Right atrium auricular region (tissue), 2 donors: Measurements from ENCODE around the gene HAP1. TPM values are rescaled to one million over a fixed set of nuclear protein-coding genes. Genes with fewer than 3 reads are reported as not detected.
A peak's percentile ranks its signal among the peaks of the same experiment; 100 is the strongest.

Experiments
- DNase-seq: peaks from one replicate; pipeline ENCODE4 v3.0.0-alpha.2; 2019; ENCODE audit warnings: low spot score
- H3K27ac ChIP-seq, 2 donors: fragments of 200-600 bp; sonication (generic); 1 replicate in 1 of 2; 2 replicates in 1 of 2; pipeline ENCODE4 v1.5.1; 2016 to 2019
- H3K27me3 ChIP-seq, 2 donors: fragments of 200-600 bp; sonication (generic); one replicate each; pipeline versions ENCODE4 v1.5.1 to v1.6.0; 2017 to 2019
- H3K36me3 ChIP-seq: fragments of 200-600 bp; sonication (generic); one replicate; pipeline ENCODE4 v1.5.1; 2016
- H3K4me1 ChIP-seq, 2 donors: fragments of 200-600 bp; sonication (generic); one replicate each; pipeline versions ENCODE4 v1.5.1 to v1.6.0; 2017 to 2019
- H3K4me3 ChIP-seq, 2 donors: fragments of 200-600 bp; sonication (generic); 1 replicate in 1 of 2; 2 replicates in 1 of 2; pipeline ENCODE4 v1.5.1; 2017 to 2019; ENCODE audit warnings: mild to moderate bottlenecking in 1 of 2, moderate library complexity in 1 of 2
- H3K9me3 ChIP-seq, 2 donors: fragments of 200-600 bp; sonication (generic); one replicate each; pipeline ENCODE4 v1.5.1; 2019
- total RNA-seq, 2 donors: library from RNA; depleted of rRNA; stranded (reverse); fragments of >200 nt; gene quantifications; one replicate each; pipeline ENCODE4 v1.1.0, GENCODE V29; 2016
- TF ChIP-seq, protein P1 (sequence below), 2 donors: fragments of 200-600 bp; sonication (generic); IDR thresholded peaks; one replicate each; pipeline ENCODE4 v1.5.1; 2019; ENCODE audit warnings: antibody characterized with exemption in 2 of 2

The HAP1 gene, protein sequence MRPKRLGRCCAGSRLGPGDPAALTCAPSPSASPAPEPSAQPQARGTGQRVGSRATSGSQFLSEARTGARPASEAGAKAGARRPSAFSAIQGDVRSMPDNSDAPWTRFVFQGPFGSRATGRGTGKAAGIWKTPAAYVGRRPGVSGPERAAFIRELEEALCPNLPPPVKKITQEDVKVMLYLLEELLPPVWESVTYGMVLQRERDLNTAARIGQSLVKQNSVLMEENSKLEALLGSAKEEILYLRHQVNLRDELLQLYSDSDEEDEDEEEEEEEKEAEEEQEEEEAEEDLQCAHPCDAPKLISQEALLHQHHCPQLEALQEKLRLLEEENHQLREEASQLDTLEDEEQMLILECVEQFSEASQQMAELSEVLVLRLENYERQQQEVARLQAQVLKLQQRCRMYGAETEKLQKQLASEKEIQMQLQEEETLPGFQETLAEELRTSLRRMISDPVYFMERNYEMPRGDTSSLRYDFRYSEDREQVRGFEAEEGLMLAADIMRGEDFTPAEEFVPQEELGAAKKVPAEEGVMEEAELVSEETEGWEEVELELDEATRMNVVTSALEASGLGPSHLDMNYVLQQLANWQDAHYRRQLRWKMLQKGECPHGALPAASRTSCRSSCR
- under 1 TPM in 1 of 2 donors, not detected in 1; 0.08 TPM for total RNA-seq

DNA sequence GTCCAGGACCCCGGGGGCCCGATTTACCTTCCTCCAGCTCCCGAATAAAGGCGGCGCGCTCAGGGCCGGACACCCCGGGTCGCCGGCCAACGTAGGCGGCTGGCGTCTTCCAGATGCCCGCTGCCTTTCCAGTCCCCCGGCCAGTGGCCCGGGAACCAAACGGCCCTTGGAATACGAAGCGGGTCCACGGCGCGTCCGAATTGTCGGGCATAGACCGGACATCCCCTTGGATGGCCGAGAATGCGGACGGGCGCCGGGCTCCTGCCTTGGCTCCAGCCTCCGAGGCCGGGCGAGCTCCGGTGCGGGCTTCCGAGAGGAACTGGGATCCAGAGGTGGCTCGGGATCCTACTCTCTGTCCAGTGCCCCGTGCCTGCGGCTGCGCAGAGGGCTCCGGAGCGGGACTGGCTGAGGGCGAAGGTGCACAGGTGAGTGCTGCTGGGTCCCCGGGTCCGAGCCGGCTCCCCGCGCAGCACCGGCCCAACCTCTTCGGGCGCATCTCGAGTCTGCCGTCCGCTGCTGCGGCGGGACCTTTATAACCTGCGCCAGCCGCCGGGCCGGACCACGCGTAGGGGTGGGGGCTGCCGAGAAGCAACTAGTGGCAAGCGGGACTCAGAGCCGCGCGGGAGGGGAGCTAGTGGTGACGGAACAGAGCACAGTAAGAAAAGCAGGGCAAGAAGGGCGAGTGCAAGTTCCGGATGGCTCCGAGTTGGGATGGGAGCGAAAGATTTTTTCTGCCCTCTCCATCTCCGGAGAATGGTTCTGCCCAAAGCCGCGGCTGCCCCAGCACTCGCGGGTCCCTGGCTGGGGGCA is at the start of gene HAP1:
TSS of gene HAP1 (minus strand) at position 505 of the 810 bp plus-strand sequence. CDS start at position 496, 9 bp downstream.
- TF ChIP-seq, protein P1, sequence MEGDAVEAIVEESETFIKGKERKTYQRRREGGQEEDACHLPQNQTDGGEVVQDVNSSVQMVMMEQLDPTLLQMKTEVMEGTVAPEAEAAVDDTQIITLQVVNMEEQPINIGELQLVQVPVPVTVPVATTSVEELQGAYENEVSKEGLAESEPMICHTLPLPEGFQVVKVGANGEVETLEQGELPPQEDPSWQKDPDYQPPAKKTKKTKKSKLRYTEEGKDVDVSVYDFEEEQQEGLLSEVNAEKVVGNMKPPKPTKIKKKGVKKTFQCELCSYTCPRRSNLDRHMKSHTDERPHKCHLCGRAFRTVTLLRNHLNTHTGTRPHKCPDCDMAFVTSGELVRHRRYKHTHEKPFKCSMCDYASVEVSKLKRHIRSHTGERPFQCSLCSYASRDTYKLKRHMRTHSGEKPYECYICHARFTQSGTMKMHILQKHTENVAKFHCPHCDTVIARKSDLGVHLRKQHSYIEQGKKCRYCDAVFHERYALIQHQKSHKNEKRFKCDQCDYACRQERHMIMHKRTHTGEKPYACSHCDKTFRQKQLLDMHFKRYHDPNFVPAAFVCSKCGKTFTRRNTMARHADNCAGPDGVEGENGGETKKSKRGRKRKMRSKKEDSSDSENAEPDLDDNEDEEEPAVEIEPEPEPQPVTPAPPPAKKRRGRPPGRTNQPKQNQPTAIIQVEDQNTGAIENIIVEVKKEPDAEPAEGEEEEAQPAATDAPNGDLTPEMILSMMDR (IDR thresholded peaks at IDR 0.05) = no peak
- peaks cover 0 to 23% of the 10 kb centered on the region in 2 donors for H3K4me1 ChIP-seq
- no peak for DNase-seq
- H3K4me3 ChIP-seq = peak within 1 kb of the TSS; percentile 34 to 45
- no peaks in the 10 kb centered on the region for H3K36me3 ChIP-seq
- no peaks in the 10 kb centered on the region for H3K9me3 ChIP-seq
- peaks cover 9 to 17% of the 10 kb centered on the region in 2 donors for H3K27me3 ChIP-seq
- H3K27ac ChIP-seq = no peak within 1 kb of the TSS

DNA sequence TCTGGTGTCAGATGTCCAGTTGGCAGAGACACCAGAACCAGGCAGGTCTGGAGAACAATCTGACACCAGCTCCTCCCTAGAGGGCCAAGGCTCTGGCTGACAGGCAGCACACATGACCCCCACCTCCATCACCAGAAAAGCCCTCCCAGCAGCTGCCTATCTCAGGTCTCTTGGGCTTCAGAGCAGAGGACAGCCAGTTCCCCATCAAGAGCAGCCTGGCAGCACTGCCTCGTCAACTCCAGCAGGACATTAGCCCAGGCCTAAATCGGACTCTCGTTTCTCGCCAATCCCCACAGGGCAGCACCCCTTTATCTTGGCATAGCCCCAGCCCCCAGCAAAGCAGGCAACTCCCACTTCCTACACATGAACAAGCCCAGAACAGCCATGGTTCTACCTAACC is 47.7 kb upstream of the HAP1 start:
- Histone ChIP-seq H3K9me3 (no peaks in the 10 kb centered on the region), H3K27me3 (no peaks in the 10 kb centered on the region), H3K27ac (peak overlapping the region; percentile 97), H3K36me3 (no peaks in the 10 kb centered on the region), H3K4me3 (peak overlapping the region in 1 of 2 donors; percentile 9), H3K4me1 (peaks cover 0 to 85% of the 10 kb centered on the region in 2 donors)
- peak; percentile 83 for DNase-seq
- TF ChIP-seq, protein P1 (IDR thresholded peaks at IDR 0.05) = no peak

DNA sequence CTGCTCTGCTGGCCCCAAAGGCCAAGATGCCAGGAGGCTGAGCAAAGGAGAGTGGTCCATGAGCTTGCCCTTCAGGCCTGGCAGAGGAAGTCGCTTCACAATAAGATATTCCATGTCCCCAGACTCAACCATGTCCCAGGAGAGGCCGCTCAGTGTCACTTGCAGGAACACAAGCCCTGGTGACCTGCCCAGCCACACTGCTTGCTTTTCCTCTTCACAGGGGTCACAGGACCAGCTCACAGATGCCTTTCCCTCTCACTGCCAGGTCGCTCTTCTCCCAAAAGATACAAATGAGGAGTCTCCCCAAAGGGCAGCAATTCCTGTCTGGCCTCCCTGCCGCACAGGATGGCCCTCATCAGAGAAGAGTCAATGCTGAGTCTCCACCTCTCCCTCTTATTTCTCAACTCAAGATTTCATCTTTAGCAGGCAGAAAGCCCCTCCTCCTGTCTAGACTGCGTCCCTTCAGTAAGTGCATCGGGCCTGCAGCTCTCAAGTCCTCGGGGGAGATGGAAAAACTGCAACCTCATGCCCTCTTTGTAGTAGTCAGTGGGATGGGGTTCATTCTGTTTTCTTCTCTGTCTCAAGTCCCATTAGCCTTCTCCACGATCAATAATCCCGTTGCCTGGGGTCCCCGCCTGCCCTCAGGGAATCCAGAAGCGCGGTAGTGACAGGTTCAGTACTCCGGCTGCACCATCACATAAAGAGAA is 47.1 kb upstream of the HAP1 start:
- H3K27me3 ChIP-seq = no peaks in the 10 kb centered on the region
- TF ChIP-seq, protein P1 (IDR thresholded peaks at IDR 0.05) = no peak
- H3K4me3 ChIP-seq = peak overlapping the region in 1 of 2 donors; percentile 9
- no peaks in the 10 kb centered on the region for H3K36me3 ChIP-seq
- H3K9me3 ChIP-seq = no peaks in the 10 kb centered on the region
- H3K4me1 ChIP-seq = peaks cover 0 to 91% of the 10 kb centered on the region in 2 donors
- no peak for DNase-seq
- peak overlapping the region; percentile 97 for H3K27ac ChIP-seq

DNA sequence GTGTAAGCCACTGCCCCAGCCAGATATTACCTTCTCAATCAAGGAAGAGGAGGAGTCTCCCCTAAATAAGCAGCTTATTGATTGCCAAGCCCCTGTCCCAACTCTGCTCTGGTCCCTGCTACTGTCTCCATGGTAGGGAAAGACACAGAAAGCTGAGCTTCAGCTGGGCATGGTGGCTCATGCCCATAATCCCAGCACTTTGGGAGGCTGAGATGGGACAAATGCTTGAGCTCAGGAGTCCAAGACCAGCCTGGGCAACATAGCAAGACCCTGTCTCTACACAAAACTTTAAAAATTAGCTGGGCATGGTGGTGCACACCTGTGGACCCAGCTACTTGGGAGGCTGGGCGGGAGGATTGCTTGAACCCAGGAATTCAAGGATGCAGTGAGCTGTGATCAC is 45.5 kb upstream of the HAP1 start:
- H3K36me3 ChIP-seq = no peaks in the 10 kb centered on the region
- H3K27me3 ChIP-seq = no peaks in the 10 kb centered on the region
- DNase-seq = no peak
- peaks cover 0 to 98% of the 10 kb centered on the region in 2 donors for H3K4me1 ChIP-seq
- no peak overlapping the region for H3K4me3 ChIP-seq
- H3K27ac ChIP-seq = peak overlapping the region; percentile 97
- TF ChIP-seq, protein P1 (IDR thresholded peaks at IDR 0.05) = no peak
- H3K9me3 ChIP-seq = no peaks in the 10 kb centered on the region

DNA sequence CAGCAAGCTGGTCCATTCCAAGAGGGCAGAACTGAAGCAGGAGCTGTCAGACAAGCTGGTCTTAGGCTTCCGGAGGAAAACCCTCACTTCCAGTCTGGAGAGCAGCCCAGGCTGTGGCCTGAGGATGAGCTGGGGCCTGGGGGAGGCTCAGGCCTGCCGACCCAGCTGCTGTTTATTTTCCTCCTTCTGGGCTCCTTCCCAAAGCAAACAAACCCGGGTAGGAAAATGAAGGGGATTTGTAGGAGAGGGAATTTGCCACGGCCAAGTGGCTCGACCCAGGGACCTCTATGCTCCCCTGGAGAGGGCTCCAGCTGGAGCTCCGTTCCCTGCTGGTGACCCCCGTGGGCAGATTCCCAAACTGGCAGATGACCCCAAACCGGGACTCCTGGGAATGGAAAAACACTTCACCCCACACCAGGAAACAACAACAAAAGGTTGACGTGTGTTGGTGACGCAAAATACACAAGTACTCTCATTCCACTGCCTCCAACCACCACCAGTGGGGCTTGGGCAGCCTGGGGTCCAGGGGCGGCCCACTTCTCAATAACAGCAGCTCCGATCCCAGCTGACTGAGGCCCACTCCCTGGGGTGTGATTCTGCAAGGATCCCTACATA is 43.2 kb upstream of the HAP1 start:
- peaks cover 5% of the 10 kb centered on the region for H3K36me3 ChIP-seq
- TF ChIP-seq, protein P1 (IDR thresholded peaks at IDR 0.05) = no peak
- no peaks in the 10 kb centered on the region for H3K27me3 ChIP-seq
- H3K27ac ChIP-seq = peak overlapping the region; percentile 97
- H3K4me1 ChIP-seq = peaks cover 0 to 98% of the 10 kb centered on the region in 2 donors
- peak overlapping the region in 1 of 2 donors; percentile 15 for H3K4me3 ChIP-seq
- peak; percentile 79 for DNase-seq
- no peaks in the 10 kb centered on the region for H3K9me3 ChIP-seq
